ENCODE results near the gene NFYC. TPM values are rescaled to one million over a fixed set of nuclear protein-coding genes. Genes with fewer than 3 reads are reported as not detected.
A peak's percentile ranks its signal among the peaks of the same experiment; 100 is the strongest.

Gene NFYC
- total RNA-seq, 1 experiment from 2014 or later, result 63.3 TPM

DNA sequence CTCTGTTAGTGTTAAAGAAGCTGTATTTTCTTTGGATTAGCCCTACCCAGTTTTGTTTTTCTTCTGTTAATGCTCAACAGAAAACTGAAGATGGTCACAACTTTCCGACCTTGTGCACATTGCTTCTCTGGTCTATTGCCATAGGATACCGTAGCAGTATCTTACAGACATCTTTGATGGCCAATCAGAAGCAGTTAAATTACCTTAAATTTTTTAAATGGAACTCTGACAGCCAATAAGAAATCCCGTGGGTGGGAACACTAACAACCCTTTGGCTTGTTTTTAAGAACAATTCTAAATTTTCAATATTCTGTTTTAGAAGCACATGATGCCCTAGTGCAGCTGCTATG lies 17.2 kb downstream of the NFYC start:
- RAD21 ChIA-PET (ENCODE audit: low non-redundant PET in 1 of 2, low total read pairs in 2 of 2, uncharacterized antibody in 2 of 2, unreplicated experiment in 2 of 2), result no interaction called here
- H3K4me2 ChIP-seq (ENCODE audit: low read length), result peak overlapping the region; percentile 75
- CTCF ChIA-PET, result no interaction called here
- H3K9me2 ChIP-seq (ENCODE audit: insufficient read depth), result no peaks in the 10 kb centered on the region; the same call in 1 of the 2 replicates
- peaks cover 36 to 56% of the 10 kb centered on the region in 2 experiments for H3K4me1 ChIP-seq (ENCODE audit: control insufficient read depth in 1 of 2, insufficient read depth in 2 of 2, low read length in 2 of 2)
- POLR2A ChIA-PET, result interaction anchor here (0.8 kb wide), 1 partner anchor 17 kb away, joined by 4 read pairs; the partner anchor contains the start of gene NFYC
- intact Hi-C loops (cut with micrococcal nuclease), result no loop called here
- peaks cover 95% of the 10 kb centered on the region for H3K79me2 ChIP-seq (ENCODE audit: insufficient read depth, low read length)
- no peaks in the 10 kb centered on the region for H3K9me3 ChIP-seq (ENCODE audit: control insufficient read depth in 1 of 2, insufficient read depth in 1 of 2, low read depth in 1 of 2, low read length in 2 of 2)
- H3K27ac ChIP-seq (ENCODE audit: low read depth, low read length), result peak overlapping the region; percentile 58
- H2AFZ ChIP-seq (ENCODE audit: low read depth, low read length, poor library complexity, severe bottlenecking), result no peak overlapping the region
- peak; percentile 79 for DNase-seq (ENCODE audit: low read depth, low spot score)
- peak; percentile 83 for ATAC-seq
- H3K27me3 ChIP-seq (ENCODE audit: insufficient read depth, low read length), result no peaks in the 10 kb centered on the region
- H3K9ac ChIP-seq (ENCODE audit: low read length), result peak overlapping the region; percentile 60
- H3K36me3 ChIP-seq (ENCODE audit: control insufficient read depth in 1 of 2, insufficient read depth in 2 of 2, low read length in 2 of 2), result no peaks in the 10 kb centered on the region
- no peaks in the 10 kb centered on the region; the same call in 1 of the 2 replicates for H4K20me1 ChIP-seq (ENCODE audit: insufficient read depth)
- H3K4me3 ChIP-seq (replicated peaks in 1 of 2; ENCODE audit: low read depth in 1 of 2, low read length in 2 of 2), result peak overlapping the region; percentile 61 to 62
- BruUV-seq (replicated peaks), result no TSS peak
- no peak for TF ChIP-seq ZNF274 (IDR thresholded peaks at IDR 0.05; ENCODE audit: low read depth, low read length)
- TF ChIP-seq POLR2A (IDR thresholded peaks at IDR 0.05; ENCODE audit: borderline replicate concordance, extremely low read depth, insufficient read depth, insufficient read length), result no peak
- no peak for TF ChIP-seq EZH2 (IDR thresholded peaks at IDR 0.05)
- TF ChIP-seq, protein P1, sequence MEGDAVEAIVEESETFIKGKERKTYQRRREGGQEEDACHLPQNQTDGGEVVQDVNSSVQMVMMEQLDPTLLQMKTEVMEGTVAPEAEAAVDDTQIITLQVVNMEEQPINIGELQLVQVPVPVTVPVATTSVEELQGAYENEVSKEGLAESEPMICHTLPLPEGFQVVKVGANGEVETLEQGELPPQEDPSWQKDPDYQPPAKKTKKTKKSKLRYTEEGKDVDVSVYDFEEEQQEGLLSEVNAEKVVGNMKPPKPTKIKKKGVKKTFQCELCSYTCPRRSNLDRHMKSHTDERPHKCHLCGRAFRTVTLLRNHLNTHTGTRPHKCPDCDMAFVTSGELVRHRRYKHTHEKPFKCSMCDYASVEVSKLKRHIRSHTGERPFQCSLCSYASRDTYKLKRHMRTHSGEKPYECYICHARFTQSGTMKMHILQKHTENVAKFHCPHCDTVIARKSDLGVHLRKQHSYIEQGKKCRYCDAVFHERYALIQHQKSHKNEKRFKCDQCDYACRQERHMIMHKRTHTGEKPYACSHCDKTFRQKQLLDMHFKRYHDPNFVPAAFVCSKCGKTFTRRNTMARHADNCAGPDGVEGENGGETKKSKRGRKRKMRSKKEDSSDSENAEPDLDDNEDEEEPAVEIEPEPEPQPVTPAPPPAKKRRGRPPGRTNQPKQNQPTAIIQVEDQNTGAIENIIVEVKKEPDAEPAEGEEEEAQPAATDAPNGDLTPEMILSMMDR (IDR thresholded peaks at IDR 0.05 in 2 of 3, conservative IDR thresholded peaks at IDR 0.05 in 1 of 3; ENCODE audit: borderline replicate concordance in 1 of 3, insufficient read depth in 1 of 3, low read depth in 2 of 3, low read length in 2 of 3), result no peak
- TF ChIP-seq, protein P2, sequence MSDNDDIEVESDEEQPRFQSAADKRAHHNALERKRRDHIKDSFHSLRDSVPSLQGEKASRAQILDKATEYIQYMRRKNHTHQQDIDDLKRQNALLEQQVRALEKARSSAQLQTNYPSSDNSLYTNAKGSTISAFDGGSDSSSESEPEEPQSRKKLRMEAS (IDR thresholded peaks at IDR 0.05), result 0 out of 2 replicates have a peak, but pooled peaks have one; percentile 15

DNA sequence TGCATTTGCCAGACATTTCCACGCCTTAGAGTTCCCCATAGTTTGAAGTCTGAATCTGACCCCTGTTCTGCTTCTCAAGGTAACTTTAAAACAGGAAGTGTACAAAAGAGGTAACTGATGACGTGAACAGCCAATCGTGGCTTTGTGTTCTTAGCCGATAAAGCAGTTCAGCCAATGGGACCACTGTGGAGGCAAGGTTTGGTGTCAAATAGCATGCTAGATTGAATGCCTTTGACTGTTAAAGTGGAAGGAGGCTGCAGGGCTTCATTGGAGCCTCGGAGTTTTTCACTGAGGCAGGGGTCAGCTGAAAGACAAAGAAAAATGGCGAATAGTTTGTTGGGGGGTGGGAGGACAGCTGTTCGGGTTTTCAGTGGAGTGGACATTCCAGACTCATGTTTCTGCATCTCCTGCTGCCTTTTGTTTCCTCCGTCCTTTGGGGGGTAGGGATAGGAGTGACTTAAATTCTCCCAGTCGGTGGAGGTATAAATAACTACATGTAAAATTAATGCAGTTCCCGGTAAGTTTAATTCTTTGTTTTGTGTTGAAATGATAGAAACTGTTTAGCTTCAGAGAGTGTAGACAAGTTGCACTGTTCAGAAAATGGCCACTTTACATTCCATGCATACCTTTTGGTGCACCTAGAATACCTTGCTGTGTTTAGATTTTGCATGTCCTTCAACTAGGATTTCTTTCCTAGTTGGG lies 17.7 kb downstream of the NFYC start:
- Histone ChIP-seq H3K9me3 (ENCODE audit: control insufficient read depth in 1 of 2, insufficient read depth in 1 of 2, low read depth in 1 of 2, low read length in 2 of 2) (no peaks in the 10 kb centered on the region), H3K4me1 (ENCODE audit: control insufficient read depth in 1 of 2, insufficient read depth in 2 of 2, low read length in 2 of 2) (peaks cover 35 to 55% of the 10 kb centered on the region in 2 experiments), H3K36me3 (ENCODE audit: control insufficient read depth in 1 of 2, insufficient read depth in 2 of 2, low read length in 2 of 2) (no peaks in the 10 kb centered on the region), H3K9ac (ENCODE audit: low read length) (peak overlapping the region; percentile 60), H3K9me2 (ENCODE audit: insufficient read depth) (no peaks in the 10 kb centered on the region; the same call in 1 of the 2 replicates), H3K79me2 (ENCODE audit: insufficient read depth, low read length) (peaks cover 95% of the 10 kb centered on the region), H2AFZ (ENCODE audit: low read depth, low read length, poor library complexity, severe bottlenecking) (no peak overlapping the region), H3K27ac (ENCODE audit: low read depth, low read length) (peak overlapping the region; percentile 58), H3K27me3 (ENCODE audit: insufficient read depth, low read length) (no peaks in the 10 kb centered on the region), H4K20me1 (ENCODE audit: insufficient read depth) (no peaks in the 10 kb centered on the region), H3K4me2 (ENCODE audit: low read length) (peak overlapping the region; percentile 75), H3K4me3 (replicated peaks in 1 of 2; ENCODE audit: low read depth in 1 of 2, low read length in 2 of 2) (peak overlapping the region; percentile 61 to 62)
- POLR2A ChIA-PET, result no interaction called here
- RAD21 ChIA-PET (ENCODE audit: low non-redundant PET in 1 of 2, low total read pairs in 2 of 2, uncharacterized antibody in 2 of 2, unreplicated experiment in 2 of 2), result no interaction called here
- CTCF ChIA-PET, result no interaction called here
- DNase-seq (ENCODE audit: low read depth, low spot score) (peak; percentile 92), ATAC-seq (peak; percentile 97)
- BruUV-seq (replicated peaks), result TSS peak; percentile 62
- intact Hi-C loops (cut with micrococcal nuclease), result no loop called here
- TF ChIP-seq POLR2A (IDR thresholded peaks at IDR 0.05; ENCODE audit: borderline replicate concordance, extremely low read depth, insufficient read depth, insufficient read length) (no peak), CBX3 (IDR thresholded peaks at IDR 0.05; ENCODE audit: low read depth) (no peak), CEBPB (IDR thresholded peaks at IDR 0.05; ENCODE audit: low read depth) (no peak), ELF1 (IDR thresholded peaks at IDR 0.05; ENCODE audit: borderline replicate concordance, low read depth) (peak; percentile 78), EGR1 (IDR thresholded peaks at IDR 0.05; ENCODE audit: low read depth) (no peak), SP1 (IDR thresholded peaks at IDR 0.05; ENCODE audit: low read depth) (peak; percentile 99), EZH2phosphoT487 (IDR thresholded peaks at IDR 0.05; ENCODE audit: borderline replicate concordance) (no peak), EZH2 (IDR thresholded peaks at IDR 0.05) (no peak), ZNF274 (IDR thresholded peaks at IDR 0.05; ENCODE audit: low read depth, low read length) (no peak), TCF7L2 (IDR thresholded peaks at IDR 0.05; ENCODE audit: borderline replicate concordance, extremely low read depth, insufficient read depth, insufficient read length) (peak; percentile 35)
- TF ChIP-seq, protein P3, sequence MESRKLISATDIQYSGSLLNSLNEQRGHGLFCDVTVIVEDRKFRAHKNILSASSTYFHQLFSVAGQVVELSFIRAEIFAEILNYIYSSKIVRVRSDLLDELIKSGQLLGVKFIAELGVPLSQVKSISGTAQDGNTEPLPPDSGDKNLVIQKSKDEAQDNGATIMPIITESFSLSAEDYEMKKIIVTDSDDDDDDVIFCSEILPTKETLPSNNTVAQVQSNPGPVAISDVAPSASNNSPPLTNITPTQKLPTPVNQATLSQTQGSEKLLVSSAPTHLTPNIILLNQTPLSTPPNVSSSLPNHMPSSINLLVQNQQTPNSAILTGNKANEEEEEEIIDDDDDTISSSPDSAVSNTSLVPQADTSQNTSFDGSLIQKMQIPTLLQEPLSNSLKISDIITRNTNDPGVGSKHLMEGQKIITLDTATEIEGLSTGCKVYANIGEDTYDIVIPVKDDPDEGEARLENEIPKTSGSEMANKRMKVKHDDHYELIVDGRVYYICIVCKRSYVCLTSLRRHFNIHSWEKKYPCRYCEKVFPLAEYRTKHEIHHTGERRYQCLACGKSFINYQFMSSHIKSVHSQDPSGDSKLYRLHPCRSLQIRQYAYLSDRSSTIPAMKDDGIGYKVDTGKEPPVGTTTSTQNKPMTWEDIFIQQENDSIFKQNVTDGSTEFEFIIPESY (IDR thresholded peaks at IDR 0.05; ENCODE audit: extremely low read depth, insufficient replicate concordance, low read length), result no peak
- TF ChIP-seq, protein P2 (IDR thresholded peaks at IDR 0.05), result no peak
- TF ChIP-seq, protein P4, sequence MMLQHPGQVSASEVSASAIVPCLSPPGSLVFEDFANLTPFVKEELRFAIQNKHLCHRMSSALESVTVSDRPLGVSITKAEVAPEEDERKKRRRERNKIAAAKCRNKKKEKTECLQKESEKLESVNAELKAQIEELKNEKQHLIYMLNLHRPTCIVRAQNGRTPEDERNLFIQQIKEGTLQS (IDR thresholded peaks at IDR 0.05), result no peak
